Astrocyte of the spinal cord (primary cell): ENCODE measurements around the gene DMXL1.
"Not testable (repeated sequence)": the region's sequence is repeated elsewhere in the genome, so short reads cannot be mapped to it uniquely, and the experiment has no call there.

Experiments
- DNase-seq: peaks from one replicate; pipeline ENCODE4 v3.0.0; 2011; ENCODE audit warnings: low read depth, low spot score
- H3K4me3 ChIP-seq: 2 replicates; pipeline ENCODE4 v1.5.1; 2011; ENCODE audit warnings: low read depth, mild to moderate bottlenecking, low read length, moderate library complexity
- CTCF ChIP-seq: IDR thresholded peaks from 2 replicates; pipeline ENCODE4 v1.5.1; 2012; ENCODE audit warnings: low read depth, mild to moderate bottlenecking, low read length, inconsistent platforms
- in situ Hi-C: cut with HindIII; loops from 2 replicates; pipeline ENCODE4 v1.10.0; 2017; ENCODE audit warnings: low sequenced_read_pairs

Gene DMXL1

GRCh38 chr5:119074419-119074818 is 3.5 kb downstream of the DMXL1 start:
- DNase-seq = no peak
- in situ Hi-C loops = no loop called here
- TF ChIP-seq CTCF = no peak
- H3K4me3 ChIP-seq = no peak overlapping the region

GRCh38 chr5:119075269-119075668 is 4.4 kb downstream of the DMXL1 start:
- in situ Hi-C loops, H3K4me3 ChIP-seq: not testable (repeated sequence)

GRCh38 chr5:119076080-119076479 is 5.2 kb downstream of the DMXL1 start:
- no peak for DNase-seq
- H3K4me3 ChIP-seq = no peak overlapping the region
- in situ Hi-C loops = no loop called here
- no peak for TF ChIP-seq CTCF

More at GRCh38 chr5:119075269-119075668, 4.4 kb downstream of the DMXL1 start:
- DNase-seq = not testable (repeated sequence)

DNA sequence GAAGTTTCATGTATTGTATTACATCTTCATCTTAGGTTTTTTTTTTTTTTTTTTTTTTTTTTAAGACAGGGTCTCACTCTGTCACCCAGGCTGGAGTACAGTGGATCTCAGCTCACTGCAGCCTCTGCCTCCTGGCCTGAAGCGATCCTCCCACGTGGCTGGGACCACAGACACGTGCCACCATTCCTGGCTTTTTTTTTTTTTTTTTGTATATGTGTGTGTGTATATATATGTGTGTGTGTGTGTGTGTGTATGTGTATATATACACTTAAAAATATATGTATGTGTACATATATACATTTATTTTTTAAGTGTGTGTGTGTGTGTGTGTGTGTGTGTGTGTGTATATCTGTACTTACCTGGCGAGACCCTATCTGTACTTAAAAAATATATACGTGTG is 6.6 kb downstream of the DMXL1 start:
- in situ Hi-C loops = no loop called here
- H3K4me3 ChIP-seq = no peak overlapping the region
- no peak for DNase-seq
- no peak for TF ChIP-seq CTCF

DNA sequence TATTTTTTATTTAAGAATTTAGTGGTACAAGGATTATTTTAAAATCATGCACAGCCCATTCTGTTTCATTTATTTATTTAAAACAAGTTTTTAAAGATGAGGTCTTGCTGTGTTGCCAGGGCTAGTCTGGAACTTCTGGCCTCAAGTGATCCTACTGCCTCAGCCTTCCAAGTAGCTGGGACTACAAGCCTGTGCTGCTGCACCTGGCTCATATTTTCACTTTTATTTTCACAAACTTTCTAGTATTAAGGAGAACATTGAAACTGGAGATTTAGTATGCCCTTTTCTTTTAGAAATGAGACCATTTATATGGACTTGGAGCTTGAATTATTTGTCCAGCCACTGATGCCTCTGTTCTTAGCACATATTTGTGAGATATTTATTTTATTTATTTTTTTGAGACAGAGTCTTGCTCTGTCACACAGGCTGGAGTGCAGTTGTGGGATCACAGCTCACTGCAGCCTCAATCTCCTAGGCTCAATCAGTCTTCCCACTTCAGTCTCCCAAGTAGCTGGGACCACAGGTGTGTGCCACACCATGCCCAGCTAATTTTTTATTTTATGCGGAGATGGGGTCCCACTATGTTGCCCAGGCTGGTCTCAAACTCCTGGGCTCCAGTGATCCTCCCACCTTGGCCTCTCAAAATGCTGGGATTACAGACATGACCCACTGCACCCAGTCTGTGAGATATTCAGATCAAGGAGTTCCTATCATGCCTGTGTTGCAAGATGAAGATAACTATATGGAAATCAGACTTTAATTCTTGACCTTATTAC is 7.4 kb downstream of the DMXL1 start:
- in situ Hi-C loops = no loop called here
- TF ChIP-seq CTCF = no peak
- no peak for DNase-seq
- no peak overlapping the region for H3K4me3 ChIP-seq

- DNase-seq = peak; percentile 66
- in situ Hi-C loops = no loop called here
- TF ChIP-seq CTCF = no peak
- H3K4me3 ChIP-seq = no peak overlapping the region
Observed at GRCh38 chr5:119078861-119079260, 8.0 kb downstream of the DMXL1 start.

DNA sequence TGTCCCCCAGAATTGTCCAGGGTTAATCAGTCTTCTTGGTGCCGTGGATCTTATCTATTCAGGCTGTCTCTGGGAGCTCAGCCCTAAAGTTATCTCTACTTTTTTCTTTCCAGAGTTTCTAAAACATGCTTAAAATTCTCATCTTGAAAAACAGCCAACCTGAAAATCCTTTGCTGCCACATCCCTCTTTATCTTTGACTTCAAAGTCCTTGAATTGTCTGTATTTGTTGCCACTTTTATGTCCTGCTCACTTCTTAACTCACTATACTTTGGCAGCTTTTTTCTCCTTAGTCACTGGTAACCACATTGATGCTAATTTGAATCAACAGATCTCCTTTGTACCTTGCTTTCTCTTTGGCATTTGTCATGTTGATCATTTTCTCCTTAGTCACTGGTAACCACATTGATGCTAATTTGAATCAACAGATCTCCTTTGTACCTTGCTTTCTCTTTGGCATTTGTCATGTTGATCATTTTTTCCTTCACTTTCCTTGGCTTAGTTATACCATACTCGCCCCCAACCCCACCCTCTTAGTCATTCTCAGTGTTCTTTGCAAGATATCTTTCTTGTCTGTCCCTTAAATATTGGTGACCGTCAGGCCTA is 8.5 kb downstream of the DMXL1 start:
- DNase-seq = peak; percentile 38
- no peak overlapping the region for H3K4me3 ChIP-seq
- no peak for TF ChIP-seq CTCF
- in situ Hi-C loops = no loop called here
